ENCODE results near the gene CSTF1.

CSTF1 gene

GRCh38 chr20:56420940-56421688 is 28.7 kb downstream of the CSTF1 start:
- DNase-seq (ENCODE audit: insufficient read length, low spot score) (no peak), FAIRE-seq (no peak)
- TF ChIP-seq, protein P1, sequence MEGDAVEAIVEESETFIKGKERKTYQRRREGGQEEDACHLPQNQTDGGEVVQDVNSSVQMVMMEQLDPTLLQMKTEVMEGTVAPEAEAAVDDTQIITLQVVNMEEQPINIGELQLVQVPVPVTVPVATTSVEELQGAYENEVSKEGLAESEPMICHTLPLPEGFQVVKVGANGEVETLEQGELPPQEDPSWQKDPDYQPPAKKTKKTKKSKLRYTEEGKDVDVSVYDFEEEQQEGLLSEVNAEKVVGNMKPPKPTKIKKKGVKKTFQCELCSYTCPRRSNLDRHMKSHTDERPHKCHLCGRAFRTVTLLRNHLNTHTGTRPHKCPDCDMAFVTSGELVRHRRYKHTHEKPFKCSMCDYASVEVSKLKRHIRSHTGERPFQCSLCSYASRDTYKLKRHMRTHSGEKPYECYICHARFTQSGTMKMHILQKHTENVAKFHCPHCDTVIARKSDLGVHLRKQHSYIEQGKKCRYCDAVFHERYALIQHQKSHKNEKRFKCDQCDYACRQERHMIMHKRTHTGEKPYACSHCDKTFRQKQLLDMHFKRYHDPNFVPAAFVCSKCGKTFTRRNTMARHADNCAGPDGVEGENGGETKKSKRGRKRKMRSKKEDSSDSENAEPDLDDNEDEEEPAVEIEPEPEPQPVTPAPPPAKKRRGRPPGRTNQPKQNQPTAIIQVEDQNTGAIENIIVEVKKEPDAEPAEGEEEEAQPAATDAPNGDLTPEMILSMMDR (IDR thresholded peaks at IDR 0.05; ENCODE audit: insufficient read depth, missing control alignments), result no peak

DNA sequence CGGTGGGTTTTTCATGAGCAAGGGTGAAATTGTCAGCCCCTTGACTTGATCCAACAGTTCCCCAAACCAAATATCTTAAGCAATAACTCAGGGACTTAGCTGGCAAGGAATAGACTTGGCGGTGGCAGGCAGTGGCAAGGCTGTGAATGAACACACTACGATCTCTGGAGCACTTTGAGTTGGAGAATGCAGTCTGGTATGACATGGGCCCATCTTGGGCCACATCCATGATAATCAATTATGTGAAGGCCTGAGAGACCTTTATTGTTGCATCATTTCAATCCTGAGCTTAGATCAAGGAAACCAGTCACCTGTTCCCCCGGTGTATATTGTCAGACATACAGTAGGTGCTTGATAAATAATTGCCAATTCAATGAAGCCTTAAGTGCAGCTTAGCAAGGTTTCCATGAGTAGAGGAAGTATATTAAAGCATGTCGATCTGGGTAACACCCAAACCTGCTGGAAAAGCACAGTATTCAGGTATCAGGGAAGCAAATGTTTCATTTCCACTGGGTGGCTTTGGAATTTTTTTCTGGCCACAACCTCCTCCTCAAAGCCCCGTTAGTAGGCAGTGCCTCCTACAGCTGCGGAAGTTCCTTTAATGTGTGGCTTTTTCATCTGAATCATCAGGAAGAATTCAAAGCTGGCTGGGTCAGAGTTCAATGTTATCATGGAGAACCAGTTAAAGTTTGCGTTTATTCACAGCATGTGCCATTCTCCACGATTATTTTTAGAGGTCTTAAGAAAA is 29.8 kb downstream of the CSTF1 start:
- TF ChIP-seq, protein P1 (IDR thresholded peaks at IDR 0.05; ENCODE audit: insufficient read depth, missing control alignments), result no peak
- FAIRE-seq, result no peak
- DNase-seq (ENCODE audit: insufficient read length, low spot score), result no peak

- TF ChIP-seq, protein P1 (IDR thresholded peaks at IDR 0.05; ENCODE audit: insufficient read depth, missing control alignments), result no peak
- FAIRE-seq, result no peak
- DNase-seq (ENCODE audit: insufficient read length, low spot score), result no peak
Observed at GRCh38 chr20:56422824-56423189, 30.4 kb downstream of the CSTF1 start.

GRCh38 chr20:56423211-56423610 is 30.8 kb downstream of the CSTF1 start:
- TF ChIP-seq, protein P1 (IDR thresholded peaks at IDR 0.05; ENCODE audit: insufficient read depth, missing control alignments), result no peak
- DNase-seq (ENCODE audit: insufficient read length, low spot score) (no peak), FAIRE-seq (no peak)

DNA sequence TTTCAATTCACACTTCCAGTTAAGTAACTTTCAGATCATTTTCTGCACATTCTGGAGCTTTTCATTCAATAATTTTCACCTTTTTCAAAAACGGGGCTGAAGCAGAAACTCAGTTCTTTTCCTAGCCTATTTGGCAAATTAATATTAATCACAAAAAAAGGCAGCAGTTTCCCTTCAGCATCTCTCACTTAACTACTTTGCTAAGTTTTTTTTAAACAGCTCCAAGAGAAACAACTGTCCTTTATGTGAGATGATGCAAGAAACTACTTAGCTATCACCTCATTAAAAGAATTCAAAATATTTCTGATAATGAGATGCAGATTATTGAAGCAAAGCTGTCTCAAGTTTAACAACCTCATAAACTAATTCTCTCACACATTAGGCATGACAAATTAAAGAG is 31.4 kb downstream of the CSTF1 start:
- no peak for FAIRE-seq
- TF ChIP-seq, protein P1 (IDR thresholded peaks at IDR 0.05; ENCODE audit: insufficient read depth, missing control alignments), result no peak
- DNase-seq (ENCODE audit: insufficient read length, low spot score), result no peak

- FAIRE-seq, result no peak
- TF ChIP-seq, protein P1 (IDR thresholded peaks at IDR 0.05; ENCODE audit: insufficient read depth, missing control alignments), result no peak
- DNase-seq (ENCODE audit: insufficient read length, low spot score), result no peak
Observed at GRCh38 chr20:56424931-56425330, 32.5 kb downstream of the CSTF1 start.

GRCh38 chr20:56426026-56426425 is 33.6 kb downstream of the CSTF1 start:
- TF ChIP-seq, protein P1 (IDR thresholded peaks at IDR 0.05; ENCODE audit: insufficient read depth, missing control alignments), result no peak
- no peak for FAIRE-seq

More at GRCh38 chr20:56426026-56426425, 33.6 kb downstream of the CSTF1 start:
- no peak for DNase-seq (ENCODE audit: insufficient read length, low spot score)
